PC-3 (cell line): ENCODE measurements around the gene DDAH2. TPM values are rescaled to one million over a fixed set of nuclear protein-coding genes. Genes with fewer than 3 reads are reported as not detected.

ENCODE experiments used
- ATAC-seq: fragments of 200-7000 bp; cut with Tn5 transposase; 2 replicates; pipeline ENCODE4 v1.9.1; 2020; ENCODE audit warnings: mild to moderate bottlenecking, moderate library complexity
- BruUV-seq: library from RNA; stranded (reverse); fragments of 400-500 nt; replicated peaks from 2 replicates; lab custom pipeline; 2021; lab: Mats Ljungman, UMichigan
- CTCF ChIA-PET: fragments of 300-600 bp; sonication (Branson Sonifier 250); formaldehyde crosslinking; loops from one replicate; lab custom pipeline; 2022; ENCODE audit warnings: antibody characterized with exemption; lab: Charles Lee
- POLR2A ChIA-PET: fragments of 300-600 bp; sonication (Branson Sonifier 250); formaldehyde crosslinking; loops from one replicate; lab custom pipeline; 2022; ENCODE audit warnings: antibody characterized with exemption; ENCODE audit not compliant: unreplicated experiment; lab: Charles Lee
- DNase-seq: peaks from one replicate; pipeline ENCODE4 v3.0.0-alpha.2; 2015
- H2AFZ ChIP-seq: fragments of 300-600 bp; sonication (generic); 2 replicates; pipeline ENCODE4 v1.6.0; 2016; ENCODE audit warnings: antibody characterized with exemption, low read length
- H3F3A ChIP-seq: fragments of 300-600 bp; sonication (generic); one replicate; pipeline ENCODE4 v1.6.0; 2017; ENCODE audit warnings: antibody characterized with exemption, low read length, control low read depth, mild to moderate bottlenecking; ENCODE audit not compliant: unreplicated experiment
- H3K27ac ChIP-seq: fragments of 300-600 bp; sonication (generic); 2 replicates; pipeline ENCODE4 v1.5.1; 2016; ENCODE audit warnings: mild to moderate bottlenecking, low read length
- H3K27me3 ChIP-seq: fragments of 300-600 bp; sonication (generic); 2 replicates; pipeline ENCODE4 v1.6.1; 2016; ENCODE audit warnings: low read length, mixed read lengths
- H3K36me3 ChIP-seq: fragments of 300-600 bp; sonication (generic); 2 replicates; pipeline ENCODE4 v1.6.1; 2016; ENCODE audit warnings: low read depth, mixed run types, low read length, mixed read lengths
- H3K4me1 ChIP-seq: fragments of 300-600 bp; sonication (generic); 2 replicates; pipeline ENCODE4 v1.5.1; 2016; ENCODE audit warnings: low read length; ENCODE audit not compliant: insufficient read depth
- H3K4me2 ChIP-seq: fragments of 300-600 bp; sonication (generic); 2 replicates; pipeline ENCODE4 v1.6.0; 2016; ENCODE audit warnings: low read length
- H3K4me3 ChIP-seq: fragments of 300-600 bp; sonication (generic); 2 replicates; pipeline ENCODE4 v1.5.1; 2016; ENCODE audit warnings: mild to moderate bottlenecking, low read length, mixed read lengths
- H3K79me2 ChIP-seq: fragments of 300-600 bp; sonication (generic); 2 replicates; pipeline ENCODE4 v1.6.1; 2017; ENCODE audit warnings: low read length, mixed read lengths
- H3K9ac ChIP-seq: fragments of 300-600 bp; sonication (generic); 2 replicates; pipeline ENCODE4 v1.6.0; 2016; ENCODE audit warnings: mild to moderate bottlenecking, low read length
- H3K9me2 ChIP-seq: fragments of 300-600 bp; sonication (generic); replicated peaks from 2 replicates; pipeline ENCODE4 v1.6.1; 2016; ENCODE audit warnings: mixed run types, low read length, mixed read lengths
- H3K9me3 ChIP-seq: fragments of 300-600 bp; sonication (generic); 2 replicates; pipeline ENCODE4 v1.6.1; 2016; ENCODE audit warnings: low read length, mixed read lengths
- H4K20me1 ChIP-seq: fragments of 300-600 bp; sonication (generic); 2 replicates; pipeline ENCODE4 v1.6.1; 2016; ENCODE audit warnings: low read length, mixed read lengths
- CTCF ChIP-seq: fragments of 300-600 bp; sonication (generic); conservative IDR thresholded peaks from 2 replicates; pipeline ENCODE4 v1.5.1; 2017; ENCODE audit warnings: antibody characterized with exemption, low read depth, mild to moderate bottlenecking, low read length
- EZH2 ChIP-seq: fragments of 300-600 bp; sonication (generic); IDR thresholded peaks from one replicate; pipeline ENCODE4 v1.6.1; 2017; ENCODE audit warnings: antibody characterized with exemption, mild to moderate bottlenecking, low read length; ENCODE audit not compliant: unreplicated experiment
- EZH2phosphoT487 ChIP-seq: fragments of 300-600 bp; sonication (generic); IDR thresholded peaks from 2 replicates; pipeline ENCODE4 v1.6.1; 2018; ENCODE audit warnings: mild to moderate bottlenecking, antibody characterized with exemption, low read length, borderline replicate concordance
- intact Hi-C: fragments of 100-400 bp; cut with micrococcal nuclease; formaldehyde crosslinking; loops from 2 replicates; pipeline ENCODE4 v1.9.0; 2023
- total RNA-seq: library from RNA; depleted of rRNA; stranded (reverse); fragments of >200 nt; gene quantifications from 2 replicates; pipeline ENCODE4 v1.2.3, GENCODE V29; 2014

Gene DDAH2
- total RNA-seq, 1 experiment from 2014 or later: 65.5 TPM

DNA sequence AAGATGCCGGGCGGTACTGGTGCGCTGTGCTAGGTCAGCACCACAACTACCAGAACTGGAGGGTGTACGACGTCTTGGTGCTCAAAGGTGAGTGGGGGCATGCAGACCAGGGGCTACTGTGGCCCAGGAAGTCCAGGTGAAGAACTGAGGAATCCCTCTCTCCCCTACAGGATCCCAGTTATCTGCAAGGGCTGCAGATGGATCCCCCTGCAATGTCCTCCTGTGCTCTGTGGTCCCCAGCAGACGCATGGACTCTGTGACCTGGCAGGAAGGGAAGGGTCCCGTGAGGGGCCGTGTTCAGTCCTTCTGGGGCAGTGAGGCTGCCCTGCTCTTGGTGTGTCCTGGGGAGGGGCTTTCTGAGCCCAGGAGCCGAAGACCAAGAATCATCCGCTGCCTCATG, 21.4 kb downstream of the DDAH2 start:
- no peak overlapping the region for H3K4me2 ChIP-seq
- no peak overlapping the region for H3K27ac ChIP-seq
- no peaks in the 10 kb centered on the region for H4K20me1 ChIP-seq
- ChIA-PET CTCF (no interaction called here), POLR2A (no interaction called here)
- no peaks in the 10 kb centered on the region for H3K9me2 ChIP-seq
- H3K9ac ChIP-seq: no peak overlapping the region
- no peaks in the 10 kb centered on the region for H3K4me1 ChIP-seq
- intact Hi-C loops: no loop called here
- H3K4me3 ChIP-seq: no peak overlapping the region
- no peak for TF ChIP-seq CTCF
- TF ChIP-seq EZH2phosphoT487: no peak
- no peak for TF ChIP-seq EZH2
- H2AFZ ChIP-seq: no peak overlapping the region
- H3K36me3 ChIP-seq: no peaks in the 10 kb centered on the region
- H3K9me3 ChIP-seq: no peaks in the 10 kb centered on the region
- ATAC-seq: no peak
- BruUV-seq: no TSS peak
- H3K27me3 ChIP-seq: no peaks in the 10 kb centered on the region
- no peak for DNase-seq
- H3F3A ChIP-seq: no peaks in the 10 kb centered on the region
- peaks cover 3% of the 10 kb centered on the region for H3K79me2 ChIP-seq

DNA sequence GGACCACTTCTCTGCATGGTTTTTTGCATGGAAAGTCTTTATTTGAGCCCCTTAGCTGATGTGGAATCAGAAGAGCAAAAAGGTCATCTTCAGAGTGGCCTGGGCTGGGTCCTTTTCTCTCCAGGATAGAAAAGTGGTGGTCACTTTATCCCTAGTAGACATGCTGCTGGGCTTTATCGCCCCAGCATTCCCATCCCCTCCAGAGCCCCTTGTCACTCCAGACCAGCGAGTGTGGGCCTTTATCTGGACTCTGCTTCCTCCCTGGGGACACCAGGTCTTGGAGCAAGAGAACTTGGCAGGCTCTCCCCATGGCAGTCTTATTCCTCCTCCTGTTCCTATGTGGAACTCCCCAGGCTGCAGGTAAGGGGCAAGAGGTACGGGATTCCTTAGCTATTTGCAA, 22.5 kb downstream of the DDAH2 start, which contains the start of gene LY6G6F:
LY6G6F (plus strand) TSS at position 268 of the 400 bp plus-strand sequence; CDS start at position 309, 41 bp downstream.
- no peaks in the 10 kb centered on the region for H3K27me3 ChIP-seq
- no peak for DNase-seq
- no peak within 1 kb of the TSS for H3K4me3 ChIP-seq
- no peaks in the 10 kb centered on the region for H3K36me3 ChIP-seq
- no peak within 1 kb of the TSS for H2AFZ ChIP-seq
- no peak within 1 kb of the TSS for H3K27ac ChIP-seq
- TF ChIP-seq EZH2: no peak
- no peak for TF ChIP-seq EZH2phosphoT487
- TF ChIP-seq CTCF: no peak
- no peak within 1 kb of the TSS for H3K4me2 ChIP-seq
- intact Hi-C loops: no loop called here
- H3F3A ChIP-seq: no peaks in the 10 kb centered on the region
- ATAC-seq: no peak
- no peak within 1 kb of the TSS for H3K9ac ChIP-seq
- CTCF ChIA-PET: no interaction called here
- no TSS peak for BruUV-seq
- peaks cover 14% of the 10 kb centered on the region for H3K79me2 ChIP-seq
- no peaks in the 10 kb centered on the region for H4K20me1 ChIP-seq
- H3K9me3 ChIP-seq: no peaks in the 10 kb centered on the region
- peaks cover 6% of the 10 kb centered on the region for H3K4me1 ChIP-seq
- H3K9me2 ChIP-seq: no peaks in the 10 kb centered on the region
- POLR2A ChIA-PET: no interaction called here

DNA sequence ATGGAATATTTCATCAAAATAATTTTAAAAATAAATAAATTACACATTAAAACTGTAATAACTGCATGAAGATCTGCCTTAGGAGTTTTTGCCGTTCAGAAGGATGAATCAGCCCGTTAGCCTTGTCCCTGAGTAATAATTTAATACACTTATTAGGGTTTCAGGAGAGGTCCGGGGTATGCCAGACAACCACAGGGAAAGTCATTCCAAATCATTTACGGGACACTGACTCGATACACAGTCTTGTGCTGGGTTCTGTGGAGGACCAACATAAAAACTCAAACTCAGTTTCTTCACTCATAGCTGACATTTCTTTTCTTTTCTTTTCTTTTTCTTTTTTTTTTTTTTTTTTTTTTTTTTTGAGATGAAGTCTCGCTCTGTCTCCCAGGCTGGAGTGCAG, 23.2 kb downstream of the DDAH2 start:
- Histone ChIP-seq H3K27me3 (no peaks in the 10 kb centered on the region), H3K9me3 (no peaks in the 10 kb centered on the region), H3K27ac (no peak overlapping the region), H3K4me1 (peaks cover 10% of the 10 kb centered on the region), H3K4me2 (no peak overlapping the region), H3K9me2 (no peaks in the 10 kb centered on the region), H3K36me3 (no peaks in the 10 kb centered on the region), H4K20me1 (no peaks in the 10 kb centered on the region), H3K9ac (no peak overlapping the region), H3F3A (no peaks in the 10 kb centered on the region), H2AFZ (no peak overlapping the region), H3K4me3 (no peak overlapping the region), H3K79me2 (peaks cover 21% of the 10 kb centered on the region)
- ChIA-PET CTCF (no interaction called here), POLR2A (no interaction called here)
- BruUV-seq: no TSS peak
- ATAC-seq: no peak
- TF ChIP-seq EZH2phosphoT487 (no peak), CTCF (no peak), EZH2 (no peak)
- intact Hi-C loops: no loop called here
- no peak for DNase-seq
